ENCODE measurements around the gene DPH2.
A peak's percentile ranks its signal among the peaks of the same experiment; 100 is the strongest.

DPH2 gene

GRCh38 chr1:43985984-43986595 lies 16.3 kb downstream of the DPH2 start:
- no peak for TF ChIP-seq CTCF (IDR thresholded peaks at IDR 0.05; ENCODE audit: insufficient read depth, low read length, missing control alignments)
- no peak for DNase-seq (ENCODE audit: low read depth, low spot score)
- POLR2A ChIA-PET = no interaction called here
- CTCF ChIA-PET = interaction anchor here (1.3 to 4.7 kb wide), 4 partner anchors 51 to 223 kb away, joined by 3 to 20 read pairs (median 4); no protein-coding TSS in a partner anchor
- no peak overlapping the region for H3K4me3 ChIP-seq (ENCODE audit: low read depth, low read length)

- POLR2A ChIA-PET = no interaction called here
- no peak overlapping the region for H3K4me3 ChIP-seq (ENCODE audit: low read depth, low read length)
- TF ChIP-seq CTCF (IDR thresholded peaks at IDR 0.05; ENCODE audit: insufficient read depth, low read length, missing control alignments) = no peak
- DNase-seq (ENCODE audit: low read depth, low spot score) = no peak
- CTCF ChIA-PET = interaction anchor here (1.3 to 9.3 kb wide), 6 partner anchors 19 to 223 kb away, joined by 3 to 103 read pairs (median 6); no protein-coding TSS in a partner anchor
These were observed 16.9 kb downstream of the DPH2 start for GRCh38 chr1:43986712-43987111.

GRCh38 chr1:43987159-43987902 lies 17.5 kb downstream of the DPH2 start:
- ChIA-PET CTCF (interaction anchor here (1.1 to 9.3 kb wide), 9 partner anchors 14 to 224 kb away, joined by 3 to 103 read pairs (median 5); no protein-coding TSS in a partner anchor), POLR2A (interaction anchor here (0.6 to 0.7 kb wide), 2 partner anchors 20 to 812 kb away, joined by 3 read pairs; no protein-coding TSS in a partner anchor)
- H3K4me3 ChIP-seq (ENCODE audit: low read depth, low read length) = no peak overlapping the region
- no peak for DNase-seq (ENCODE audit: low read depth, low spot score)
- no peak for TF ChIP-seq CTCF (IDR thresholded peaks at IDR 0.05; ENCODE audit: insufficient read depth, low read length, missing control alignments)

GRCh38 chr1:43990271-43991199 lies 20.7 kb downstream of the DPH2 start:
- TF ChIP-seq CTCF (IDR thresholded peaks at IDR 0.05; ENCODE audit: insufficient read depth, low read length, missing control alignments) = peak; percentile 11
- peak overlapping the region; percentile 79 for H3K4me3 ChIP-seq (ENCODE audit: low read depth, low read length)
- DNase-seq (ENCODE audit: low read depth, low spot score) = no peak
- POLR2A ChIA-PET = interaction anchor here (1.4 to 1.6 kb wide), 2 partner anchors 11 to 15 kb away, joined by 3 read pairs; no protein-coding TSS in a partner anchor
- CTCF ChIA-PET = interaction anchor here (1.1 to 9.3 kb wide), 7 partner anchors 11 to 460 kb away, joined by 3 to 103 read pairs (median 5); partner anchors contain the start of gene ATP6V0B

GRCh38 chr1:43991200-43991475 lies 21.3 kb downstream of the DPH2 start:
- TF ChIP-seq CTCF (IDR thresholded peaks at IDR 0.05; ENCODE audit: insufficient read depth, low read length, missing control alignments) = no peak
- H3K4me3 ChIP-seq (ENCODE audit: low read depth, low read length) = peak overlapping the region; percentile 79
- ChIA-PET POLR2A (interaction anchor here (1.6 kb wide), 1 partner anchor 11 kb away, joined by 3 read pairs; no protein-coding TSS in a partner anchor), CTCF (interaction anchor here (1.3 to 9.3 kb wide), 5 partner anchors 14 to 227 kb away, joined by 3 to 103 read pairs (median 26); partner anchors contain the start of gene ATP6V0B)
- DNase-seq (ENCODE audit: low read depth, low spot score) = no peak

Data from AG04449 (cell line).